GM18526 (cell line): ENCODE data around the gene ADCK2.

Experiments
- POLR2A ChIP-seq: IDR thresholded peaks from 3 replicates; pipeline ENCODE4 v1.6.1; 2011; ENCODE audit not compliant: insufficient read length; ENCODE audit errors: extremely low read depth

ADCK2 gene

GRCh38 chr7:140641524-140642195, 31.1 kb upstream of the ADCK2 start:
- no peak for TF ChIP-seq POLR2A

DNA sequence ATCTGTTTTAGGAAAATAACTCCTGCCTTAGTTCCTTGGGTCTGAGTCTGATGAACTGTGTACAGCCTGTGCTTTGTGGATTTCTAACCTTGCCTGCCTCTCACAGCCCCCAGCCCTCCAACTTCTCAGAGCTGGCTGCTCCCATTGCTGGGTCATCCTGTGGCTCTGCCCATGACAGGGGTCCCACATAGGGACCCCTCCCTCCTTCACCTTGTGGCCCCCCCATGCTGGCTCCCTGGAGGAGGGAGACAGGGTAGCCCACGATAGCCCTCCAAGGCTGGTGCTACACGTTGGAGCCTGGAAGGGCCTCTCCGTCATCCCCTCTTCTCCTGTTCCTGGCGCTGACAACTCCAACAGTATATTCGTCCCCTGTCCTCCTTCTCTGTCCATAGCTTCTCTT, 29.3 kb upstream of the ADCK2 start:
- no peak for TF ChIP-seq POLR2A

DNA sequence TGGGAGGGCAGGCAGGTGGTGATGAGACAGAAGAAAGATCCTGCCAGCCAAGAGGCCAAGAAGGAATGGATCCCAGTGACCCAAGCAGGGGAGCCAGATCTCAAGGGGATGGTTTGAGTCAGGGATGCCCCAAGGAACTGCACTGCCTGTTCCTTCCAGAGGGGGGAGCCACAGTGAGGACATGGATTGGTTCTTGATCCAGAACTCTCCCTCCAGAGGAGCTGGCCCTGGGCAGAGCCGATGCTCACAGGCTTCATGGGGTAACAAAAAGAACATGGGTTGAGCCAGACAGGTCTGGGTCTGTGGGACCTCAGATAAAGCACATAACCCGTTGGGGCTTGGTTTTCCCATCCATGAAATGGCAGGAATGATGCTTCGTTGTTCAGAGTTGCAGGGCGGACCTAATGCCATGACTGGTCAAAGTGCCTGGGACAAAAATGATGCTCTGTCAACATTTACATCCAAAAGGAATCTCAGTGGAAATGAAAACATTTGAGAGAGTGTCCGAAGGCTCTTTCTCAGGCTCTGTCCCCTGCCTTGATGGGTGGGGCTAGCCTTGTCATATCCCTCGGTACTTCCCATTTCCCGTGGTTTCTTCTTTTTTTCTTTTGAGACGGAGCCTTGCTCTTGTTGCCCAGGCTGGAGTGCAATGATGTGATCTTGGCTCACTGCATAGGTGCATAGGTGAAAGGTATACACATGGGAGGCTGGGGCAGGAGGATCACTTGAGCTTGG, 27.4 kb upstream of the ADCK2 start:
- no peak for TF ChIP-seq POLR2A

GRCh38 chr7:140646931-140647647, 25.7 kb upstream of the ADCK2 start:
- no peak for TF ChIP-seq POLR2A

DNA sequence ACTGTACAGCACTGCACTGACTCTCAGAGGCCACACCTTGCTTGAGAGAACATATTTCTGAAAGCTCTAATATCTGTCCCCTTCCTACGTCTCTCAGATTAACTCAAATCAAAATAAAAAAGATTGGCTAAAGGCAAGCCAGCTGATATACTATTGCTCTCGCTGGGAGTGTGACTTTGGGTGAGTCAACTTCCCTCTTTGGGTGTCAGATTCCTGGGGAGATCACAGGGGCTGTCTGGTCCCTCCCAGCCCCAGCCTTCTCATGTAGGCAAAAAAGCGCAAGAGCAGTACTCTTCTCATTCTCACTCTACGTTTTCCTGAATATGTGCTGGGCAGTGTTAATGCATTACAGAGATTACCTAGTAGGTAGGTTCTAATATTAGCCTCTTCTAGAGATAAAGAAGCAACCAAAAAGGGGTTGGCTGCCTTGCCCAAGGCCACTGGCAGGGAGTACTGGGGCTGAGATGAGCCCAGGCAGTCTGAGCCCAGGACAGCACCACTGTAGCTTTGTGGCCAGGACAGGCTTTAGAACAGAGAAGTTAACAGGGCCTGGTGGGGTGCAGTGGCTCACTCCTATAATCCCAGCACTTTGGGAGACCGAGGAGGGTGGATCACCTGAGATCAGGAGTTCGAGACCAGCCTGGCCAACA, 23.1 kb upstream of the ADCK2 start:
- TF ChIP-seq POLR2A, result no peak

DNA sequence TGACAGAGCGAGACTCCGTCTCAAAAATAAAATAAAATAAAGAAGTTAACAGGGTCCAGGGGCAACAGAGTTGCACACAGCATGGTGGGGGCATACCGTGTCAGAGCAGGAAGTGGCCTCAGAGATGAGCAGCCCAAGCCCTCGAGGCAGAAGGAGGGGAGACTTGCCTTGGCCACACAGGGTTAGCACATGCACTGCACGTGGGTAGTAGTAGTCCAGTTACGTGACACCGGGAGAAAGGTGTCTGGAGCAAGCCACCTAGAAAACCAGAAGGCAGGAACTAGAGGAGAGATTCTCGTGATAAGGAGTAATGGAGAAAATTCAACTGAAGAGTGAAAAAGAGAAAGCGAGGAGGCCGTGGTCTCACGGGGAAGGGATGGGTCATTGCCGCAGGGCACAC, 22.4 kb upstream of the ADCK2 start:
- TF ChIP-seq POLR2A, result no peak

DNA sequence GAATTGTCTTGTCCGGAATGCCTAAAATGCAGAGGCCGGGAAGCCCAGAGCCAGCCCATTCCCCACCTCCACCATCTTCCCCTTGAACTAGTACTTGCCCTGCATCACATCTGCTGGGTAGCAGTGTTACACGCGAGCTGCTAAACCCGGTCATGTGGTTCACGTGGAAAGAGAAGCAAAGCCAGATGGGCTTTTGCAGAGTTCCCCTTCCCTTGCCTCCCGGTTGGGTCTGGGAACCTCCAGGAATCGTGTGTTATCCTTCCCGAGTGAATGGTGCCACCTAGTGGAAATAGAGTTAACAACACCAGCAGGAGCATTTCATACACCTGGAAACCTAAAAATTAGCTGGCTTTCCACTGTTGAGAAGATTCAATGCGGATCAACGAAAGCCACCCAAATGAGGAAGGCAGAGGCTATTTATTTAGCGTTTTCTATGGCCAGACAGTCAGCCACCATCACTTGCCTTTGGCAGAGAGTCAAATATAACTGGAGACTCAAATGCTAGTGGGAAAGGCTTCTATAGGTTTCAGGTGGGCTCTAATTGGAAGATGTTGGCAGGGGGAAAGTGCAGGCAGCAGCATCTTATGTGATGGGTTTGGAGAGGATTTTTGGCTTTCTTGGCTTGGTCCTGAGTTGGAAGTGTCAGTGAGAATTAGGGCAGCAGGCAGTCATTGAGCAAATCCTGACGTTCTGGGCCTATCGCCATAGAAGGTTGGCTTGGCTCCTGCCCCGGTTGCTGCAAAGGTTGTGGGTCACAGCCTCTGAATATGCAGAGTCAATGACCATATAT, 19.2 kb upstream of the ADCK2 start:
- TF ChIP-seq POLR2A, result no peak

- no peak for TF ChIP-seq POLR2A
Measured at GRCh38 chr7:140654109-140654387, 18.7 kb upstream of the ADCK2 start.

DNA sequence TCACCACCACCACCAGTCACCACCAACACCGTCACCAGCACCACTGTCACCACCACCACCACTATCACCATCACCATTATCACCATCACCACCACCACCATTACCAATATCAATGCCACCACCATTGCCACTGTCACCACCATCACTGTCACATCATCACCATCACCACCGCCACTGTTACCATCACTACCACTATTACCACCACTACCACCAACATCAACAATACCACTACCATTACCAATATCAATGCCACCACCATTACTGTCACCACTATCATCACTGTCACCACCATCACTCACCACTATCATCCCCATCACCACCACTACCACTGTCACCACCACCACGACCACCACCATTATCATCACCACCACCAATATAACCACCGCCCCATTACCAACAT, 18.1 kb upstream of the ADCK2 start:
- no peak for TF ChIP-seq POLR2A

DNA sequence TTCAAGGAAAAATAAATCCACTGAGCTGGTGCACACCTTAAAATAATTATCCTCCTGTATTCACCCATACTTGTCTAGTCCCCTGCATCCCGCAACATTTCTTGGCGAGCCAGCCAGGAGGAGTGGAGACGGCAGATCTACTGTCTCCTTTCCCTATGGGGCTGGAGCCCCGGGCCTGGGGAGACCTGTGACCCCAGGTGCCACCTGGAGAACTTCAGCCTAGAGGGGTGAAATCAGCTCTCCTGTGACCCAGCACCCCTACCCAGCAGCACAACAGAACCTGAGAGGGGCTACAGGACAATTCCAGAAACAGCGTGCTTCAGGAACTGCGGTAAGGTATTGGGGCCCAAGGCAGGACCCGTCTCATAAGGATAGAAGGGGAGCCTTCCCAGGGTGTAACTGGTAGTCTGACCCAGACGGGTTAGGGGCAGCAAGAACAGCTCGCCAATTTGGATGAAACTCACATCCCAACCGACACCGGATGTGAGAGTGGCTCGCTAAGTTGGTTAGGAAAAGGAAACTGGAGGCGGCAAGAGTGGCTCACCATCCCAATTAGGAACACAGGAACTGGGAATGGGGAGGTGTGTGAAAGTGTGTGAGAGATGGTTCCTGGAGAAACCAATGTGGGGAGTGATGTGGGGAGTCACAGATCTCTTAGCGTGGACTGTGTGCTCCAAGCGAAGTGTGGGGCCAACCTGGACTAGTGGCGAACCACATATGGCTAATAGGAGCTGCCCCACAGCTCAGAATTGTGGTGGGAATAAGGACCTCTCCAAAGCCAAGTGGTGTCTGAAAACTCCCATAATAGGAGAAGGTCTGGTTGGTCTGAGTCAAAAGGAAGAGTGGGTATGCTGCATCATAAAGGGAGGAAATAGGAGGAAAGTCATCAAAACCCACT, 17.0 kb upstream of the ADCK2 start:
- TF ChIP-seq POLR2A, result no peak

GRCh38 chr7:140656548-140657515, 15.9 kb upstream of the ADCK2 start:
- TF ChIP-seq POLR2A, result no peak

DNA sequence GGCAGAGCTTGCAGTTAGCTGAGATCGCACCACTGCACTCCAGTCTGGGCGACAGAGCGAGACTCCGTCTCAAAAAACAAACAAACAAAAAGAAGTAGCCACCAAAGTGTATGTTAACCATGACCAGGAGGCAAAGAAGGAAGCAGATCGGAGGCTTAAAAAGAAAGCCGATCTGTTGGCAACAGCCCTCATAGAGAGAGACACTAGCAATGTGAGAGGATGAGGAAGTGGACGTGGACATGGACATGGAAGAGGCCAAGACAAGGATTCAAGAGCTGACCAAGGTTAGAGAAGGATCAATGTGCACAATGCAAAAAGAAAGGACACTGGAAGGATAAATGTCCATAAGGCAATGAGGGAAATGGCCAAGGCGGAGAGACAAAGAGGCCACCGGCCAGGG, 14.9 kb upstream of the ADCK2 start:
- no peak for TF ChIP-seq POLR2A

DNA sequence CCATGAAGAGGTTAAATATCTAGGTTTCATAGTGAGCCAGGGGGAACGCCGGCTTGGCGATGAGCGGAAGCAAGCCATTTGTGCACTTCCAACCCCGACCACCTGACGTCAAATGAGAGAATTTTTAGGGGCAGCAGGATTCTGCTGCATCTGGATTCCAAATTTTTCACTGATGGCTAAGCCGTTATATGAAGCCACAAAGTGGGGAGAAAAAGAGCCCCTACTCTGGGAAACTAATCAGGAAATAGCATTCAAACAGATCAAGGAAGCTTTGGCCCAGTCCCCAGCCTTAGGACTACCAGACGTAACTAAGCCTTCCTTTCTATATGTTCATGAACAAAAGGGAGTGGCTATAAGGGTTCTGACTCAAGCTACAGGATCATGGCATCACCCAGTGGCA, 12.9 kb upstream of the ADCK2 start:
- TF ChIP-seq POLR2A, result no peak
